ENCODE data around the gene MYO1D.

Gene MYO1D

DNA sequence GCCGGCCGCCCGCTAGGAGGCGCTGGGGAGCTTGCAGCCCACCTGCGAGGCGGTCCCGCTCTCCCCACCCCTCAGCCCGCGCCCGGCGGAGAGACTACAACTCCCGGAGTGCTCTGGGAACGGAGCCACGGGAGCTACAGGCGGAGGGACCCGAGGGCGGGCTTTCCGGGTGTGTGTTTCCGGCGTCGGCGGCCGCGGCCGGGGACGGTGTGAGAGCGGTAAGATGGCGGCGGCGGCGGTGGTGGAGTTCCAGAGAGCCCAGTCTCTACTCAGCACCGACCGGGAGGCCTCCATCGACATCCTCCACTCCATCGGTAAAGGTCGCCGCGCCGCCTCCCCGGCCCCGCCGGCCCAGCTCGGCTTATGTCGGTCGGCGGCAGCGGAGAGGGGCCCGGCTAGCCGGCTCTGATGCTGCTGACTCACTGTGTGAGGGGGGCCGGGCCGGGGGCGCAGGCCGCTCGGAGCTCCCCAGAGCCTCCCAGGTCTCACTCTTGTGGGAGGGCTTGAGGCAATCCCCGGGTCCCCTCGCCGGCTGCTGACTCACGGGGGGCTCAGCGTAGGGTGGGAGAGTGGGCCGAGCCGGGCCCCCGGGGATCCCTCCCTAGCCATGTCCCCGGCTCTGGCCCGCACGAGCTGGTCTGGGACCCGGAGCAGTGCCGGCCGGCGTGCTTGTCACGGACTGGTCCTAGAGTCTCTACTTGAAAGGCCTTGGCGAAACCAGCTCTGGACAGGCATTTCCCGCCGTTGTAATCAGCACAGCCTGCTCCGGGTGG is 432.4 kb downstream of the MYO1D start, which contains the start of gene PSMD11:
Gene PSMD11, plus strand, starts transcription at position 210 of the 773 bp plus-strand sequence. Its CDS starts 14 bp downstream, at position 224.
- H3K4me3 ChIP-seq (ENCODE audit: low read depth, low read length), result peak within 1 kb of the TSS; percentile 91

DNA sequence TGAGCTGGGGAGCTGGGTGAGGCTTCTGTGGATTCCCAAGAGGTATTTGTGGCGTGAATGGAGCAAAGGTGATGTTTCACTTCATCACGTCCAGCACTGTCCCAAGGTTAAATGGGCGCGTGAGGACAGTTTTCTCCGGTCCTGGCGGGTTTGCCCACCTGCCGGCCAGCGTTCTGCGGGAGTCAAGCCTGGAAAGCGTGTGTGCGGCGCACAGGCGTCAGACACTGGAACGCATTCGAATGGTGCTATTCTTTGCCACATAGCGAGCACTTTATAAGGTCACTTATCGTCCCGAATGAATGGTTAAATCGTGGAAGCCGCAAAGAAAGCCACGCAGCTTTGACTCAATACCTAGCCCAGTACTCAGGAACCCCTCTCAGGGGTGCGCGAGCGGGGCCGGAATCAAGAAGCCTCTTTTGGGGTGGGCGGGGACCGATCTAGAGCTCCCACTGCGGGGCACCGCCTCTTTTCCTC is 433.1 kb downstream of the MYO1D start:
- peak overlapping the region; percentile 24 for H3K4me3 ChIP-seq (ENCODE audit: low read depth, low read length)

Measured in iPS-11a (cell line).